Right lobe of liver (tissue), 6 donors: ENCODE measurements around the gene MFNG. TPM values are rescaled to one million over a fixed set of nuclear protein-coding genes. Genes with fewer than 3 reads are reported as not detected.

Experiments used
- ATAC-seq, 4 donors: fragments of 200-7000 bp; cut with Tn5 transposase; one replicate each; pipeline ENCODE4 v1.9.1; 2020; ENCODE audit warnings: mild to moderate bottlenecking in 4 of 4, moderate library complexity in 4 of 4
- DNase-seq, 3 donors: peaks; one replicate each; pipeline ENCODE4 v3.0.0-alpha.2; 2020
- H3K27ac ChIP-seq, 3 donors: fragments of 200-600 bp; one replicate each; pipeline ENCODE4 v1.8.0; 2022
- H3K27me3 ChIP-seq, 2 donors: fragments of 200-600 bp; one replicate each; pipeline ENCODE4 v1.8.0; 2022
- H3K36me3 ChIP-seq, 4 donors: fragments of 200-600 bp; sonication (generic) in 1 of 4; one replicate each; pipeline versions ENCODE4 v1.5.1 to v1.8.0; 2017 to 2022; ENCODE audit warnings: control low read depth in 1 of 4
- H3K4me1 ChIP-seq, 4 donors: fragments of 200-600 bp; sonication (generic) in 1 of 4; one replicate each; pipeline versions ENCODE4 v1.5.1 to v1.8.0; 2017 to 2022; ENCODE audit warnings: control low read depth in 1 of 4
- H3K4me3 ChIP-seq, 3 donors: fragments of 200-600 bp; one replicate each; pipeline ENCODE4 v1.8.0; 2022
- H3K9me3 ChIP-seq, 4 donors: fragments of 200-600 bp; sonication (generic) in 1 of 4; one replicate each; pipeline versions ENCODE4 v1.5.1 to v1.8.0; 2017 to 2022; ENCODE audit warnings: control low read depth in 1 of 4
- CTCF ChIP-seq, 4 donors: fragments of 200-600 bp in 3 of 4; fragments of 450-650 bp in 1 of 4; IDR thresholded peaks; one replicate each; pipeline versions ENCODE4 v1.5.1 to v1.8.0; 2016 to 2022; ENCODE audit warnings: antibody characterized with exemption in 4 of 4, mild to moderate bottlenecking in 2 of 4
- POLR2A ChIP-seq: fragments of 450-650 bp; IDR thresholded peaks from one replicate; pipeline ENCODE4 v1.6.1; 2017; ENCODE audit warnings: antibody characterized with exemption, mild to moderate bottlenecking
- WGBS: methylation state at CpG from one replicate; pipeline ENCODE4 v1.1.6; 2018; ENCODE audit warnings: low coverage, low lambda C conversion rate; ENCODE audit not compliant: insufficient coverage; ENCODE audit errors: missing lambda C conversion rate; 5-methylcytosine and 5-hydroxymethylcytosine counted together
- intact Hi-C, 2 donors: fragments of 100-400 bp; cut with DNase I; formaldehyde crosslinking; loops; one replicate each; pipeline versions ENCODE4 v1.11.2 to v1.14.1; 2022
- total RNA-seq, 6 experiments: library from RNA; depleted of rRNA in 2 of 6; stranded (reverse); fragments of >200 nt in 2 of 6; fragmentation: NEBNext Ultra II Directional in 3 of 6; extraction: Animal tissue kit (Norgen Biotek cat#: 25700) in 3 of 6; gene quantifications; one replicate each; pipeline versions ENCODE4 v1.1.0 to v1.2.4, GENCODE V29; 2016 to 2023
- donor health status: DM: no; HTN: yes; CAD: no.
- donor health status: DM: no; HTN: no; CAD: no.
- donor health status: DM: no; HTN: no; CAD: no.
- donor health status: DM: no; HTN: yes; CAD: no.
- donor health status: DM: no; HTN: yes; CAD: no.

MFNG gene
- total RNA-seq, 6 experiments from 2014 or later, result 5.6 to 14.4 (median 10.2) TPM

- no peak overlapping the region for H3K4me3 ChIP-seq
- DNase-seq (no peak), ATAC-seq (peak in 3 of 4 donors; percentile 1 to 19 (median 11))
- H3K4me1 ChIP-seq, result peaks cover 0 to 46% (median 27%) of the 10 kb centered on the region in 4 donors
- H3K9me3 ChIP-seq, result no peaks in the 10 kb centered on the region
- no peaks in the 10 kb centered on the region for H3K27me3 ChIP-seq
- no peak overlapping the region for H3K27ac ChIP-seq
- peaks cover 0 to 5% (median 0%) of the 10 kb centered on the region in 4 donors for H3K36me3 ChIP-seq
- intact Hi-C loops, result no loop called here
- 10% methylated on average over 2 of the region's 15 CpGs for WGBS
- TF ChIP-seq POLR2A (no peak), CTCF (IDR thresholded peaks at IDR 0.05) (peak; percentile 51 to 69 (median 58))
Observed at GRCh38 chr22:37498289-37498909, 12.2 kb upstream of the MFNG start.

- WGBS, result 85% methylated on average over 4 of the region's 12 CpGs
- ATAC-seq (no peak), DNase-seq (no peak)
- no peak for TF ChIP-seq CTCF (IDR thresholded peaks at IDR 0.05)
- TF ChIP-seq POLR2A, result no peak
- Histone ChIP-seq H3K27me3 (no peaks in the 10 kb centered on the region), H3K4me1 (peaks cover 0 to 34% (median 19%) of the 10 kb centered on the region in 4 donors), H3K9me3 (no peaks in the 10 kb centered on the region), H3K36me3 (peaks cover 0 to 5% (median 0%) of the 10 kb centered on the region in 4 donors), H3K27ac (no peak overlapping the region), H3K4me3 (no peak overlapping the region)
- intact Hi-C loops, result no loop called here
Observed at GRCh38 chr22:37497062-37497599, 10.9 kb upstream of the MFNG start.

GRCh38 chr22:37496651-37497050 lies 10.5 kb upstream of the MFNG start:
- Histone ChIP-seq H3K9me3 (no peaks in the 10 kb centered on the region), H3K4me1 (peaks cover 0 to 29% (median 17%) of the 10 kb centered on the region in 4 donors), H3K27ac (no peak overlapping the region), H3K4me3 (no peak overlapping the region), H3K27me3 (no peaks in the 10 kb centered on the region), H3K36me3 (peaks cover 0 to 5% (median 0%) of the 10 kb centered on the region in 4 donors)
- intact Hi-C loops, result no loop called here
- WGBS, result 63% methylated on average over 1 of the region's 11 CpGs
- no peak for ATAC-seq
- TF ChIP-seq CTCF (IDR thresholded peaks at IDR 0.05), result no peak
- no peak for DNase-seq

GRCh38 chr22:37493979-37494378 lies 7.8 kb upstream of the MFNG start:
- TF ChIP-seq POLR2A, result no peak
- no peak for TF ChIP-seq CTCF (IDR thresholded peaks at IDR 0.05)
- H3K4me1 ChIP-seq, result peaks cover 0 to 7% (median 3%) of the 10 kb centered on the region in 4 donors
- ATAC-seq (no peak), DNase-seq (no peak)
- intact Hi-C loops, result no loop called here
- no peak overlapping the region for H3K4me3 ChIP-seq
- WGBS, result 20% methylated on average over 1 of the region's 10 CpGs
- H3K36me3 ChIP-seq, result peaks cover 0 to 5% (median 0%) of the 10 kb centered on the region in 4 donors
- H3K9me3 ChIP-seq, result no peaks in the 10 kb centered on the region
- no peaks in the 10 kb centered on the region for H3K27me3 ChIP-seq
- H3K27ac ChIP-seq, result no peak overlapping the region
